MM.1S (cell line): Measurements from ENCODE around the gene TP73.

ENCODE experiments used
- DNase-seq: peaks from one replicate; pipeline ENCODE4 v3.0.0-alpha.2; 2015
- H2AFZ ChIP-seq: fragments of 300-600 bp; sonication (generic); 2 replicates; pipeline ENCODE4 v1.6.0; 2016; ENCODE audit warnings: antibody characterized with exemption, low read length
- H3F3A ChIP-seq: fragments of 300-600 bp; sonication (generic); 2 replicates; pipeline ENCODE4 v1.6.1; 2016; ENCODE audit warnings: mild to moderate bottlenecking, antibody characterized with exemption, low read length, moderate library complexity, mixed read lengths; ENCODE audit not compliant: insufficient read depth
- H3K27ac ChIP-seq: fragments of 300-600 bp; sonication (generic); 2 replicates; pipeline ENCODE4 v1.5.1; 2016; ENCODE audit warnings: mild to moderate bottlenecking, low read length
- H3K27me3 ChIP-seq: fragments of 300-600 bp; sonication (generic); replicated peaks from 2 replicates; pipeline ENCODE4 v1.6.0; 2016; ENCODE audit warnings: low read length; ENCODE audit not compliant: insufficient read depth
- H3K36me3 ChIP-seq: fragments of 300-600 bp; sonication (generic); replicated peaks from 2 replicates; pipeline ENCODE4 v1.6.1; 2016; ENCODE audit warnings: mild to moderate bottlenecking, low read length, mixed read lengths; ENCODE audit not compliant: insufficient read depth
- H3K4me1 ChIP-seq: fragments of 300-600 bp; sonication (generic); 2 replicates; pipeline ENCODE4 v1.6.1; 2016; ENCODE audit warnings: low read length, mixed read lengths
- H3K4me2 ChIP-seq: fragments of 300-600 bp; sonication (generic); 2 replicates; pipeline ENCODE4 v1.6.0; 2016; ENCODE audit warnings: low read depth, low read length
- H3K4me3 ChIP-seq: fragments of 300-600 bp; sonication (generic); 2 replicates; pipeline ENCODE4 v1.5.1; 2016; ENCODE audit warnings: low read length, mixed read lengths
- H3K79me2 ChIP-seq: fragments of 300-600 bp; sonication (generic); 2 replicates; pipeline ENCODE4 v1.6.1; 2016; ENCODE audit warnings: mixed run types, low read length, mixed read lengths
- H3K9ac ChIP-seq: fragments of 300-600 bp; sonication (generic); 2 replicates; pipeline ENCODE4 v1.6.1; 2016; ENCODE audit warnings: low read length, mixed read lengths
- H3K9me2 ChIP-seq: fragments of 300-600 bp; sonication (generic); replicated peaks from 2 replicates; pipeline ENCODE4 v1.6.1; 2016; ENCODE audit warnings: mild to moderate bottlenecking, low read length, mixed read lengths; ENCODE audit not compliant: insufficient read depth
- H3K9me3 ChIP-seq: fragments of 300-600 bp; sonication (generic); replicated peaks from 2 replicates; pipeline ENCODE4 v1.6.1; 2016; ENCODE audit warnings: mild to moderate bottlenecking, low read length, mixed read lengths; ENCODE audit not compliant: insufficient read depth
- H4K20me1 ChIP-seq: fragments of 300-600 bp; sonication (generic); 2 replicates; pipeline ENCODE4 v1.6.1; 2016; ENCODE audit warnings: mild to moderate bottlenecking, low read length, moderate library complexity, mixed read lengths; ENCODE audit not compliant: insufficient read depth
- EZH2 ChIP-seq: fragments of 300-600 bp; sonication (generic); optimal IDR thresholded peaks from 2 replicates; pipeline ENCODE3; 2017; ENCODE audit warnings: low read depth, mild to moderate bottlenecking, antibody characterized with exemption, low read length, mixed read lengths
- EZH2phosphoT487 ChIP-seq: fragments of 300-600 bp; sonication (generic); IDR thresholded peaks from 2 replicates; pipeline ENCODE4 v1.6.1; 2018; ENCODE audit warnings: antibody characterized with exemption, low read length
- TF ChIP-seq, protein P1 (sequence below): fragments of 300-600 bp; sonication (generic); IDR thresholded peaks from 2 replicates; pipeline ENCODE4 v1.5.1; 2016; ENCODE audit warnings: antibody characterized with exemption, low read length, mixed read lengths

TP73 gene

DNA sequence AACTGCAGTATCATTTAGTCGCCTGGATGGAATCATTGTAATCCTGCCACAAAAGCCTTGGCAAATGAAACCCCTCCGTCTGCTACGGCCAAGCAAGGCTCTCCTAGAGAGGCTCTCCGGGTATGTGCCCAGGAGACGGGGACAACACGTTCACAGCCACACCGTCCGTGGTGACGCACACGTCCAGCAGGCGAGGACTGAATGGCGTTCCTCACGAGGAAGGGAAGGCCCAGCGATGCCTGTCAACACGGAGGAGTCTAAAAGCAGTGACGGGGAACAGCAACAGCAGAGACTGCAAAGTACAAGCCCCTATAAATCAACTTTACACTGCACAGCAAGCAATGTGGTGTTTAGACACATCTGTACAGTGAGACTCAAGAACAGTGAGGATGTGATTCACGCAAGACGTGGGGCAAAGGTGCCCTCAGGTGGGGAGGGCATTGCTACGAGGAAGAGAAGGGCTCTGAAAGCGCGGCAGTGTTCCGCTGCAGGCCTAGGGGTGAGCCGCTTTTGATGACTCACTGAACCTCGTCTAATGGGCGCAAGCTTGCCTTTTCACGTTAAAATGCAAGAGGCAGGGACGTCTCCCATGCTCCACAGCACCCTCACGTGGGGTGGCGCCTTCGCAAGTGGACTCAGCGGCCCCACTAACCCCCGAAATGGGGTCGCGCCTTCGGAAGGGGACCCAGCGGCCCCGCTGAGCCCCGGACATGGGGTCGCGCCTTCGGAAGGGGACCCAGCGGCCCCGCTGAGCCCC is 9.2 kb upstream of the TP73 start:
- Histone ChIP-seq H3K9me2 (no peaks in the 10 kb centered on the region), H3K4me1 (0 out of 2 replicates have a peak, but pooled peaks cover 4% of the 10 kb centered on the region), H3K4me3 (no peak overlapping the region), H3K27me3 (no peaks in the 10 kb centered on the region), H3K4me2 (no peak overlapping the region), H4K20me1 (no peaks in the 10 kb centered on the region), H3K27ac (no peak overlapping the region), H3F3A (no peaks in the 10 kb centered on the region; the same call in 1 of the 2 replicates), H3K9ac (no peak overlapping the region), H3K36me3 (peaks cover 3% of the 10 kb centered on the region; the same call in 1 of the 2 replicates), H3K79me2 (peaks cover 4% of the 10 kb centered on the region), H3K9me3 (no peaks in the 10 kb centered on the region), H2AFZ (no peak overlapping the region)
- TF ChIP-seq EZH2phosphoT487 = no peak
- TF ChIP-seq, protein P1, sequence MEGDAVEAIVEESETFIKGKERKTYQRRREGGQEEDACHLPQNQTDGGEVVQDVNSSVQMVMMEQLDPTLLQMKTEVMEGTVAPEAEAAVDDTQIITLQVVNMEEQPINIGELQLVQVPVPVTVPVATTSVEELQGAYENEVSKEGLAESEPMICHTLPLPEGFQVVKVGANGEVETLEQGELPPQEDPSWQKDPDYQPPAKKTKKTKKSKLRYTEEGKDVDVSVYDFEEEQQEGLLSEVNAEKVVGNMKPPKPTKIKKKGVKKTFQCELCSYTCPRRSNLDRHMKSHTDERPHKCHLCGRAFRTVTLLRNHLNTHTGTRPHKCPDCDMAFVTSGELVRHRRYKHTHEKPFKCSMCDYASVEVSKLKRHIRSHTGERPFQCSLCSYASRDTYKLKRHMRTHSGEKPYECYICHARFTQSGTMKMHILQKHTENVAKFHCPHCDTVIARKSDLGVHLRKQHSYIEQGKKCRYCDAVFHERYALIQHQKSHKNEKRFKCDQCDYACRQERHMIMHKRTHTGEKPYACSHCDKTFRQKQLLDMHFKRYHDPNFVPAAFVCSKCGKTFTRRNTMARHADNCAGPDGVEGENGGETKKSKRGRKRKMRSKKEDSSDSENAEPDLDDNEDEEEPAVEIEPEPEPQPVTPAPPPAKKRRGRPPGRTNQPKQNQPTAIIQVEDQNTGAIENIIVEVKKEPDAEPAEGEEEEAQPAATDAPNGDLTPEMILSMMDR = no peak
- TF ChIP-seq EZH2 = no peak
- DNase-seq = no peak

DNA sequence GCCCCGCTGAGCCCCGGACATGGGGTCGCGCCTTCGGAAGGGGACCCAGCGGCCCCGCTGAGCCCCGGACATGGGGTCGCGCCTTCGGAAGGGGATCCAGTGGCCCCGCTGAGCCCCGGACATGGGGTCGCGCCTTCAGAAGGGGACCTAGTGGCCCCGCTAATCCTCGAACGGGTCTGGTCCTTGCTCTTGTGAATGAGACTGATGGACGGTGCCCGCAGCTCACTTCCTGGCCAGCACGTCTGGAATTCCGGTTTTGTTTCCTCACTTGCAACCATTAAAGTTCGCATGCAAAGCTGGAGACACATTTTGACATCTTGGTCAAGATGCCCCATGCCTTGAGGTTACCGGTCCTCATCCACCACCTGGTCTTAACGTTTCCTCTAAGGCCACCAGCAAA is 8.0 kb upstream of the TP73 start:
- Histone ChIP-seq H3K79me2 (peaks cover 16% of the 10 kb centered on the region), H3K9me3 (no peaks in the 10 kb centered on the region), H3K4me2 (no peak overlapping the region), H3K27me3 (no peaks in the 10 kb centered on the region), H2AFZ (no peak overlapping the region), H3K4me1 (peaks cover 15% of the 10 kb centered on the region; the same call in 1 of the 2 replicates), H3K9ac (no peak overlapping the region), H3K36me3 (no peaks in the 10 kb centered on the region), H4K20me1 (no peaks in the 10 kb centered on the region), H3K9me2 (no peaks in the 10 kb centered on the region), H3K4me3 (no peak overlapping the region), H3K27ac (no peak overlapping the region), H3F3A (no peaks in the 10 kb centered on the region; the same call in 1 of the 2 replicates)
- TF ChIP-seq EZH2phosphoT487 = no peak
- no peak for TF ChIP-seq EZH2
- TF ChIP-seq, protein P1 = no peak
- DNase-seq = no peak

DNA sequence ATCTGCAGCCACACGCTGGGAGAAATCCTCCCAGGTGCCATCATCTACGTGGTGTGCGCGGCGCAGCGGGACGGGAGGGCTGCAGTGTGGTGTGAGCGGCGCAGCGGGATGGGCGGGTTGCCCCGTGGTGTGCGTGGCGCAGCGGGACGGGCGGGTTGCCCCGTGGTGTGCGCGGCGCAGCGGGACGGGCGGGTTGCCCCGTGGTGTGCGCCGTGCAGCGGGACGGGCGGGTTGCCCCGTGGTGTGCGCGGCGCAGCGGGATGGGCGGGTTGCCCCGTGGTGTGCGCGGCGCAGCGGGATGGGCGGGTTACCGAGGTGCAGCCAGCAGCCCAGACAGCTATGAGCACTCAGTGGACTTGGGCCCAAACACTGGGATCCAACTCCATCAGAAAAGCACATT is 7.1 kb upstream of the TP73 start:
- DNase-seq = no peak
- H3K4me1 ChIP-seq = peaks cover 15% of the 10 kb centered on the region; the same call in 1 of the 2 replicates
- peaks cover 21% of the 10 kb centered on the region for H3K79me2 ChIP-seq
- no peaks in the 10 kb centered on the region for H4K20me1 ChIP-seq
- no peaks in the 10 kb centered on the region for H3K9me2 ChIP-seq
- H3K4me2 ChIP-seq = no peak overlapping the region
- H2AFZ ChIP-seq = no peak overlapping the region
- no peaks in the 10 kb centered on the region for H3K36me3 ChIP-seq
- TF ChIP-seq, protein P1 = no peak
- TF ChIP-seq EZH2phosphoT487 (no peak), EZH2 (no peak)
- H3K27ac ChIP-seq = no peak overlapping the region
- H3K9me3 ChIP-seq = no peaks in the 10 kb centered on the region
- no peak overlapping the region for H3K4me3 ChIP-seq
- no peaks in the 10 kb centered on the region; the same call in 1 of the 2 replicates for H3F3A ChIP-seq
- H3K9ac ChIP-seq = no peak overlapping the region
- no peaks in the 10 kb centered on the region for H3K27me3 ChIP-seq
